Muscle of leg (tissue), 11 donors: ENCODE data around the gene SUGCT. TPM values are rescaled to one million over a fixed set of nuclear protein-coding genes. Genes with fewer than 3 reads are reported as not detected.
A peak's percentile ranks its signal among the peaks of the same experiment; 100 is the strongest.

Source experiments
- DNase-seq: peaks from one replicate; pipeline ENCODE4 v3.0.0; 2013
- H3K27ac ChIP-seq: one replicate; pipeline ENCODE4 v1.5.1; 2013; ENCODE audit warnings: mild to moderate bottlenecking, low read length, control low read depth
- H3K27me3 ChIP-seq: one replicate; pipeline ENCODE4 v1.6.1; 2013; ENCODE audit warnings: low read length; ENCODE audit not compliant: control insufficient read depth, insufficient read depth
- H3K36me3 ChIP-seq: one replicate; pipeline ENCODE4 v1.6.1; 2013; ENCODE audit warnings: low read length; ENCODE audit not compliant: control insufficient read depth, insufficient read depth
- H3K4me1 ChIP-seq: one replicate; pipeline ENCODE4 v1.6.1; 2013; ENCODE audit warnings: low read length; ENCODE audit not compliant: control insufficient read depth, insufficient read depth
- H3K4me3 ChIP-seq: one replicate; pipeline ENCODE4 v1.5.1; 2013; ENCODE audit warnings: low read length, control low read depth
- H3K9me3 ChIP-seq: replicated peaks from 2 replicates; pipeline ENCODE4 v1.6.1; 2013; ENCODE audit warnings: low read depth, low read length; ENCODE audit not compliant: control insufficient read depth
- WGBS: methylation state at CpG from one replicate; pipeline ENCODE4 v1.1.5; 2013; ENCODE audit warnings: missing lambda C conversion rate; ENCODE audit not compliant: insufficient coverage; 5-methylcytosine and 5-hydroxymethylcytosine counted together
- polyA plus RNA-seq, 8 donors: library from polyadenylated mRNA; unstranded; fragments of 120-200 nt; gene quantifications; one replicate each; pipeline versions ENCODE4 v1.2.1 to v1.2.3, GENCODE V29; 2013; ENCODE audit warnings: inconsistent platforms in 1 of 8, low replicate concordance in 1 of 8; ENCODE audit not compliant: insufficient read length in 8 of 8, insufficient read depth in 1 of 8
- total RNA-seq: library from RNA; stranded (reverse); fragments of 120-200 nt; gene quantifications from one replicate; pipeline ENCODE4 v1.2.4, GENCODE V29; 2013

Gene SUGCT
- total and polyA plus RNA-seq, 9 donors, result 1.7 to 6.1 (median 3.3) TPM

GRCh38 chr7:40659231-40659630 lies 524.4 kb downstream of the SUGCT start:
- peaks cover 10% of the 10 kb centered on the region for H3K4me1 ChIP-seq
- peak; percentile 74 for DNase-seq
- no peaks in the 10 kb centered on the region for H3K9me3 ChIP-seq
- WGBS, result 53% methylated on average over 2 of the region's 2 CpGs
- H3K27ac ChIP-seq, result peak overlapping the region; percentile 15
- H3K36me3 ChIP-seq, result no peaks in the 10 kb centered on the region
- H3K4me3 ChIP-seq, result no peak overlapping the region
- H3K27me3 ChIP-seq, result no peaks in the 10 kb centered on the region

GRCh38 chr7:40673285-40673684 lies 538.5 kb downstream of the SUGCT start:
- H3K9me3 ChIP-seq, result no peaks in the 10 kb centered on the region
- WGBS, result 0% methylated on average over 1 of the region's 2 CpGs
- H3K4me1 ChIP-seq, result no peaks in the 10 kb centered on the region
- no peak overlapping the region for H3K4me3 ChIP-seq
- DNase-seq, result no peak
- H3K36me3 ChIP-seq, result no peaks in the 10 kb centered on the region
- no peak overlapping the region for H3K27ac ChIP-seq
- H3K27me3 ChIP-seq, result no peaks in the 10 kb centered on the region

- H3K27ac ChIP-seq, result no peak overlapping the region
- WGBS, result no CpG with 5 or more reads among the region's 3 CpGs
- no peak overlapping the region for H3K4me3 ChIP-seq
- H3K4me1 ChIP-seq, result no peaks in the 10 kb centered on the region
- H3K9me3 ChIP-seq, result no peaks in the 10 kb centered on the region
- no peak for DNase-seq
- H3K27me3 ChIP-seq, result no peaks in the 10 kb centered on the region
- H3K36me3 ChIP-seq, result no peaks in the 10 kb centered on the region
These were observed 539.5 kb downstream of the SUGCT start for GRCh38 chr7:40674316-40674715.

DNA sequence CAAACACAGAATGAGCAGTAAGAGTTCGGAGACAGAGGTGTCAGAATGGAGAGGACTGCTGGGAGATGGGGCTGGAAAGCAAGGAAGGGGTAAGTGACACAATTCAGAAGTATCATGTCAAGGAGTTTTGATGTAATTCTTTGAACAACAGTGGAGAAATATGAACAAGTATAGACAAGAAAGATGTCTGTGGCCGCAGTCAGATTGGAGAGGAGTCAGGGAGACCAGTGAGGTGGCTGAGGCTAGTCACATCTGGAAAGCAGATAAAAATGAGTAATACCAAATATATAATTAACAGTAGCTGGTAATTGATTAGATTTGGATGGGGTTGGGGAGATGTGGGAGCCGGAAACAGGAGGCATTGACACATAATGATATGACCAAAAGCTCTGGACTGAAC lies 540.9 kb downstream of the SUGCT start:
- no peak overlapping the region for H3K4me3 ChIP-seq
- no peak overlapping the region for H3K27ac ChIP-seq
- no peaks in the 10 kb centered on the region for H3K4me1 ChIP-seq
- H3K36me3 ChIP-seq, result no peaks in the 10 kb centered on the region
- no peaks in the 10 kb centered on the region for H3K27me3 ChIP-seq
- WGBS, result 73% methylated on average over 1 of the region's 3 CpGs
- DNase-seq, result no peak
- no peaks in the 10 kb centered on the region for H3K9me3 ChIP-seq

DNA sequence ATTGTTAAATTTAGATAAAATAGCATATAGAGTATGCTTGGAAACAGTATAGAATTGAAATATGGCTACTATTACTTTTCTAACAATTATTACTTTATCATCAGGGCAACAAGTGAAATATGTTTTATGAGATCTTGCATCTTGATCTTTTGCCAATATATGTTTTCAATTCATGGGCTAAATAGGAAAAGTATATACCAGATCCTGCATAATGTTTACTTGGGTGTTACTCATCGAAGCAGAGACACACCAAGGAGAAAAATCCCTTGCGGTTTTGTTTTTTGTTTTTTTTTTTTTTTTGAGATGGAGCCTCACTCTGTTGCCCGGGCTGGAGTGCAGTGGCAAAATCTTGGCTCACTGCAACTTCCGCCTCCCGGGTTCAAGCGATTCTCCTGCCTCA lies 541.4 kb downstream of the SUGCT start:
- Histone ChIP-seq H3K36me3 (no peaks in the 10 kb centered on the region), H3K4me3 (no peak overlapping the region), H3K4me1 (no peaks in the 10 kb centered on the region), H3K27ac (no peak overlapping the region), H3K9me3 (no peaks in the 10 kb centered on the region), H3K27me3 (no peaks in the 10 kb centered on the region)
- DNase-seq, result no peak
- WGBS, result 90% methylated on average over 4 of the region's 6 CpGs

- Histone ChIP-seq H3K27me3 (no peaks in the 10 kb centered on the region), H3K4me1 (peaks cover 2% of the 10 kb centered on the region), H3K9me3 (no peaks in the 10 kb centered on the region), H3K27ac (no peak overlapping the region), H3K36me3 (no peaks in the 10 kb centered on the region), H3K4me3 (no peak overlapping the region)
- DNase-seq, result no peak
- no CpG with 5 or more reads among the region's 1 CpG for WGBS
These were observed 545.9 kb downstream of the SUGCT start for GRCh38 chr7:40680657-40681056.

DNA sequence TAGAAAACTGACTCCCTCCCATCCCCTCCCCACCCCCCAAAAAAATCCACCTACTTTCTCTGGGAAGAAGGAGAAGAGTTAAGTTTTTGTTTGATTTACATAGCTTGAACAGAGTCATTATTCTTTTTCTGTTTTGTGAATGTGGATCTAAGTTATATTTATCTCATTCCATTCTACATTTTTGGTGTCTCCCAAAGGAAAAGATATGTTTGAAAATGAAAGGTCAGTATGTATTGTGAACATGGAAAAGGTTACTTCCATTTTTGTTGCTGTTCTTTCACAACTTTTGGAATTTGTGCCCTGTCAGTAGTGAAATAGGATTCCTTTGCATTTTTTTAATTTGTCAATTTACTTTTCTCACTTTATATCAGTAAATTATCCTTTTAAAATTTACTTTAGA lies 547.9 kb downstream of the SUGCT start:
- Histone ChIP-seq H3K4me3 (no peak overlapping the region), H3K36me3 (no peaks in the 10 kb centered on the region), H3K4me1 (peaks cover 2% of the 10 kb centered on the region), H3K27me3 (no peaks in the 10 kb centered on the region), H3K27ac (no peak overlapping the region), H3K9me3 (no peaks in the 10 kb centered on the region)
- peak; percentile 66 for DNase-seq

- no peaks in the 10 kb centered on the region for H3K27me3 ChIP-seq
- no peak overlapping the region for H3K4me3 ChIP-seq
- no peak overlapping the region for H3K27ac ChIP-seq
- H3K9me3 ChIP-seq, result no peaks in the 10 kb centered on the region
- no CpG with 5 or more reads among the region's 6 CpGs for WGBS
- H3K36me3 ChIP-seq, result no peaks in the 10 kb centered on the region
- no peaks in the 10 kb centered on the region for H3K4me1 ChIP-seq
- no peak for DNase-seq
These were observed 559.4 kb downstream of the SUGCT start for GRCh38 chr7:40694026-40694809.

DNA sequence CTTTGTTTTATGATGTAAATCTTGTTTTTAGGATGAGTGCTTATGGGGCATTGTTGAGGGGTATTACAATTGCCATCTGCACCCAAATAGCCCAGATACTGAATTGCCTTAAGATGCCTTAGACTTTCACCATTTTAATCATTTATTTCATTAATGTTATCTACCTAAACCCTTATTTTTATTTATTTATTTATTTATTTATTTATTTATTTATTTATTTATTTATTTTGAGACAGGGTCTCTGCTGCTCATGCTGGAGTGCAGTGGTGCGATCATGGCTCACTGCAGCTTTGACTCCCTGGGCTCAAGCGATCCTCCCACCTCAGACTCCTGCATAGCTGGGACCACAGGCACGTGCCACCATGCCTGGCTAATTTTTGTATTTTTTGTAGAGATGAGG lies 560.2 kb downstream of the SUGCT start:
- no peaks in the 10 kb centered on the region for H3K9me3 ChIP-seq
- H3K4me3 ChIP-seq, result no peak overlapping the region
- no CpG with 5 or more reads among the region's 3 CpGs for WGBS
- H3K4me1 ChIP-seq, result no peaks in the 10 kb centered on the region
- no peaks in the 10 kb centered on the region for H3K27me3 ChIP-seq
- no peak for DNase-seq
- no peaks in the 10 kb centered on the region for H3K36me3 ChIP-seq
- no peak overlapping the region for H3K27ac ChIP-seq

GRCh38 chr7:40697653-40698052 lies 562.8 kb downstream of the SUGCT start:
- no peak overlapping the region for H3K4me3 ChIP-seq
- DNase-seq, result no peak
- H3K4me1 ChIP-seq, result no peaks in the 10 kb centered on the region
- 93% methylated on average over 3 of the region's 4 CpGs for WGBS
- no peaks in the 10 kb centered on the region for H3K27me3 ChIP-seq
- H3K9me3 ChIP-seq, result no peaks in the 10 kb centered on the region
- H3K27ac ChIP-seq, result no peak overlapping the region
- H3K36me3 ChIP-seq, result no peaks in the 10 kb centered on the region
